ENCODE measurements around the gene RPL32.

The RPL32 gene

DNA sequence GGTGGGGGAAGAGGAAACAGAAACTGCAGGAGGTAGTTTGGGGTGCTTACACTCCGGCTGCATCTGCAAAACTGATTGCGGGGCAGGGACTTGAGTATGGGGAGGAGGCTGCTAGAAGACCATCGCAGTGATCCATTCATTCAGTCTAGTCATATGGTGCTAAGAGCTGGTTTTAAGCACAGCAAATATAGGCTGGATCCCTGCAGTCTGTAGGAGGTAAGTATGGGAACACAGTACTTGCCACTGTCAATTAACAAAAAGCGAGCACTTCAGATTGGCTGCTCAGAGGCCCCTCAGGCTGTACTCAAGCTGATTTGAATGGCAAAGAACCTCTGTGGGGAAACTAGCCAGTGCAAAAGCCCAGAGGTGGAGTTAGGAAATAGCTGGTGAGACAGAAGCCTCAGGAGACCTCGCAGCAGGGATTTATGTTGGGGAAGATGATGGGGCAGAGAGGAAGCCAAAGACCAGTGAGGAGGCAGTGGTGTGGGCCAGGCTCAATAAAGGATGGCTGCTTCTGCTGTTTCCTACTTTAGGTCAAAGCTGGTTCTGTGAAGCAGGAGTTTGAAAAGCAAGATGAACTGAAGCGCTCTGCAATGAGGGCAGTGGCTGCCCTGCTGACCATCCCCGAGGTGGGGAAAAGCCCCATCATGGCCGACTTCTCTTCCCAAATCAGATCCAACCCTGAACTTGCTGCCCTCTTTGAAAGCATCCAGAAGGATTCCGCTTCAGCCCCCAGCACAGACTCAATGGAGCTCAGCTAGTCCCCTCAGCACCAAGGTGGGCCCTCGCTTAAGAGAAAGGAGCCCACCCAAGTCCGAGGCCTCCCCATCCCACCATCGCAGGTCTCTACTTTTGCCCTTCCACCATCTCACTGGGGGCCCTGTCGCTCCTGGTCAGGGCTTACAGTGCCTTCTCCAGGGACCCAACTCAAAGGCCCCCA, 7.9 kb downstream of the RPL32 start:
- DNase-seq (ENCODE audit: low read depth in 2 of 2): no peak

DNA sequence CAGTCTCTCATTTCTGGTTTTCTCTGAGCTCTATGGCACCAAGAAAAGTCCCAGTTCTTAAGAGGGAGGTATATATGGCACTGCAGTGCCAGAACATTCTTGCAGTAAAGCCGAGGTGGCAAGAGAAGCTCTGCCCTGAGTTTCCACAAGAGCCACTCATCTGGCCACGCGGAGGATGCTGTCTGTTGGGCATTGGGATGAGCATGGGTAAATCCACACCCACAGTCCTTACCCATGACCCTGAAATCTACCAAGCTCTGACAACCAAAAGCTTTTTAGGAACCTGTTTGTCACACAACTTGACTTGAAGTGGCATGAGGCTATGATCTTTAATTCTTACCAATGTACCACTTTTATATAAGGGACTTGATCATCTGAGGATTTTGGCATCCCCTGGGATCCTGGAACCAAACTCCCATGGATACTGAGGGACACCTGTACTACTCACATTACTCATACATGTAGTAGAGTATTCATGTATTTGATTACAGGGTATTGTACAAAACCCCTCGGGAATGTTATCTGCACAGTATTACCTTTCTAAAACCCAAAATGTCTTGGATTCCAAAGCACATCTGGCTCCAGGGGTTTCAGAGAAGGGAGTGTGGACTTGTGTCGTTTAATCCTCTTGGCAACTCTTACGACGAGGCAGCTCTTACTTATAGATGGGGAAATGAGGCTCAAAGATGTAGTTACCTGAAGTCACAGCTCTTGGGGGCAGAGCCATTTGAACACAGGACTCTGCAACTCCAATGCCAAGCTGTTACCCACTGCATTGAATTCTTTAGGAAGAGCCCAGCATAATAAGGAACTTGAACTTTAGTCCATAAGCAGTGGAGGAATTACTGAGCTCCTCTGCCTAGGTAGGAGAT, 8.8 kb downstream of the RPL32 start:
- no peak for DNase-seq (ENCODE audit: low read depth in 2 of 2)

GRCh38 chr3:12831301-12831866, 10.0 kb downstream of the RPL32 start:
- DNase-seq (ENCODE audit: low read depth in 2 of 2): no peak

DNA sequence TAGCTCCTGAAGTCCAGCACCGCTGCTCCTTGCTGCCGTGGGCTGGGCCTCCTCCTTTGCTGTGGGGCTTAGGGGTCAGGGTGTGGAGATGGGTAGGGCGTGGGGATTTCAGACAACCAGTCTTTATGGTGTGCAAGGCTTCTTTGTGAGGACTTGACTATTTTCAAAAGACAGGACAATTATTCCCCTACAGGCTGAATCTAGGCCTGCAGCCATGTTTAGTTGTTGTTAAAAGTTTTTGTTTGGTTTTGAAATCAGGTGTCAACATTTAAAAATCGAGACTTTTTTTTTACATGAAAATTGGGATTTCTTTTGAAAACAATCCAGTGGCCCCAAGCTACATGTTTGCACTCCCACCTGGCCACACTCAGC, 10.6 kb downstream of the RPL32 start:
- DNase-seq (ENCODE audit: low read depth in 2 of 2): no peak

DNA sequence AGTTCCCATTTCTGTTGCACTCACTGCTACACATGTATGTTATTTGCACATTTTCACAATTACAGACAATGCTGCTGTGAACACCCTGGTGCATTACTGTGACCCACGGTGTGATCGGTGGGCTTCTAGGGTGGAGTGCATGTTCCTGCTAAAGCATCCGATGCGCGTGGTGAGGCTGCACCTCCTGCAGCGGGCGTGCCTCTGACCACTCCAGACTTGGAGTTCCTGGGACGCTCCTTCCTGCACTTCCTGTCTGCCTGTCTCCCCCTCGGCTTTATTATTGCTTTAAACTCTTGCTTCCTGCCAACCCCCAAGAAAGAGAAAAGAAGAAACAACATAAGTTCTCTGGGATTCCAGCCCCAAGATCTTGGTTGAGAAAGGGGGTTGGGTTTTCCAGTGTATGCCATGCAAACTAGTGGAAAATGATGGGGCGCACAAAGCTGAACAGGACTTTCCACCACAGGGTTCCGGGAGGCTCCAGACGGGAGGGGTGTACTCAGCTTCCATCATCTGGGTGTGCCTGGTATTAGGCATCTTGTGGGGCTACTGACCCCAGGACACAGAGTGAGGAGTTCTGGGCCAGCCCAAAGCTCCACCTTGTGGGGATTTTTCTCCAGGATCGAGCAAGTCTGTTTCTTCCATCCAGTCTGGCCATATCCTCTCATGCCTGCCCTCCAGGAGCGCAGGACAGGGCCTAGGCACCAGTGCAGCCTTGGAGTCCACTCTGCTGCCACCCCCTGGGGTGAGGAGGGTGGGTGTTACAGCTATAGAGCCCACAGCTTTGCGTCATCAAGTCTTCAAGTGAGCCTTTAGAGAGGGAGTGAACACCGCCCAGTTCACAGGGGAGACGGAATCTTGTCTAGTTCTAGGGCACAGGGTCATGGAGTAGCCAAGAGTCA, 11.2 kb downstream of the RPL32 start:
- no peak for DNase-seq (ENCODE audit: low read depth in 2 of 2)

- DNase-seq (ENCODE audit: low read depth in 2 of 2): no peak
These were observed 12.0 kb downstream of the RPL32 start for GRCh38 chr3:12829404-12829803.

GRCh38 chr3:12828751-12829150, 12.6 kb downstream of the RPL32 start:
- no peak for DNase-seq (ENCODE audit: low read depth in 2 of 2)

DNA sequence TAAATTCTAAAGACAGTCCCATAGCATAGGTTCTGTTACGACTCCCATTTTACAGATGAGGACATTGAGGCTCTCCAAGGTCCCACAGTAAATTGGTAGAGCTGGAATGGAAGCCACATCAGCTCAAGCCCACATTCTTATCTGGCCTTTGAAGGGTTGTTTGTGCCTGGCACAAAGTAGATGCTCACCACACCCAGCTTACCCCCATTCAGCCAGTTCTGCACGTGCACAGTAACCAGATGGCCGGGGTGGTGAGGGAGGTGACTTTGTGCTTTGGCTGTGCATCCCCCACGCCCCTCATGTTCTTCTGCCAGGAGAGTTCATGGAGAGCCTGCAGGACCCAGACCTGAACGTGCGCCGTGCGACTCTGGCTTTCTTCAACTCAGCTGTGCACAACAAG, 16.2 kb downstream of the RPL32 start:
- no peak for DNase-seq (ENCODE audit: low read depth in 2 of 2)

DNA sequence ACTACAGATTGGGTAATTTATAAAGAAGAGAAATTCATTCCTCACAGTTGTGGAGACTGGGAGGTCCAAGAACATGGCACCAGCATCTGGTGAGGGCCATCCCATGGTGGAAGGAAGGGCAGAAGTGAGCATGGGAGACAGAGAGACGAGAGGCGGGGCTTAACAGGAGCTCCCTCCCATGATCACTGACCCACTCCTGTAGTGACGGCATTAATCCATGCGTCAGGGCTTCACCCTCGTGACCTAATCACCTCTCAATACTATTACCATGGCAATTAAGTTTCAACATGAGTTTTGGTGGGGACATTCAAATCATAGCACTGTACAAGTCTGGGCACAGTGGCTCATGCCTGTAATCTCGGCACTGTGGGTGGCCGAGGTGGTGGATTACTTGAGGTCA, 17.1 kb downstream of the RPL32 start:
- DNase-seq (ENCODE audit: low read depth in 2 of 2): no peak

DNA sequence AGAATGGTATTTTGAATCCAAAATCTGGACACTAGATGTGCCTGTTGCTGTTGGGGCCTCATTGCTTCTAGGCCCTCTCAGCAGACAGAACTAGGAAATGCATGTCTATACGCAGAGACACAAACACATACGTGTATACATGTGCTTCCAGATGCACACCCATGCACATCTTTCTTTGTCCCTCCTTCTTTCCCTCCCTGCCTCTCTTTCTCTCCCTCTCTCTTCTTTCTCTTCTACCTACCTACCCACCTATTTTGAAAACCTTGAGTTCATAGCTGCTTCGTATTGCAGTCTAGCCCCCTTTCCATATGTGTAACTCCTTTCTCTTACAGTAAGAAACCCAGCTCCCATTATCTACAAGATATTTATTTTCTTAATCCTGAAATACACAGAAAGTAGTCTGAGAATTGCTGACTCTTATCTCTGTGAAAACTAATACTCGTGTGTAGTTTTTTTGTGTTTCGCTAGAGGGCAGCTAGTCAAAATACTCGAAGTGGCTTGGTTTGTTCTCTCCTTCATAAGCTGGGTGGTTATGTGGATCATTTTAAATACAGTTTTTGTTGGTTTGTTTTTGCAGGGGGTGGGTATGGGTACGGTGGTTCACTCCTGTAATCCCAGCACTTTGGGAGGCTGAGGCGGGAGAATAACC, 18.5 kb downstream of the RPL32 start:
- no peak for DNase-seq (ENCODE audit: low read depth in 2 of 2)

DNA sequence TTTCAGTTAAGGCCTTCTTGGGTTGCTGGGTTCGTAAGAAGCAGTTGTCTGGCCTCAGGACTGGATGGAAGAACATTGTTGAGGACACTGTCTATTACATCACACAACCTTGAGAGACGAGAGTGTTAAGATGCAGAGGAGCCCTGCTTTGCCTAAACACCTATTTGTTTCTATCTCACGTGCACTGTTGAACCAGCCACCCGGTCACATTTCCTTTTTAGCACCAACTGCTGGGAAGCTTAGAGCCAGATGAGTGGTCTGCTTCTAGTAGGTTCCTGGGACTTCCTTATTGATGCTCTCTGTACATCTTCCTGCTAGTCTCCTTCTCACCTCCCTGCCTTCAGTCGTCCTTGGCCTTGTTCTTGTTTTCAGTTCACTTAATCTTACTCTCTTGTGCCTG, 22.6 kb downstream of the RPL32 start:
- DNase-seq (ENCODE audit: low read depth in 2 of 2): no peak

DNA sequence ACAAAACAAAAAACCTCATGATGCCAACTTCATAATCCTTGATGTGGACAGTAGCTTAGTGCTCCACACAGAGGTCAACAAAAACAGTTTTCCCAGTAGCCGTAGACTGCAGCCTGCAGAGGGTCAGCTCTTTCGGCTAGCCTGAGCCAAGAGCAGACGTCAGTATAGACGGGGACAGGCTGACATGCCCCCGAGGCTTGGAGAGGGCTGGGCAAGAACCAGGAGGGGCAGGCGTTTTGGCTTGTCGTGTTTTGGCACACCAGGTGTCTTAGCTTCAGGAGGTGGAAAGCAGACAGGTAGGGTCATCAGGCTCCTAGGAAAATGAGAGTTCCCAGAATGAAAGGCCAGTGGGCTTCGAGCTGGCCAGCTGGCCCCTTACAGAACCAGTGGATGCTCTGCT, 23.1 kb downstream of the RPL32 start:
- no peak for DNase-seq (ENCODE audit: low read depth in 2 of 2)

DNA sequence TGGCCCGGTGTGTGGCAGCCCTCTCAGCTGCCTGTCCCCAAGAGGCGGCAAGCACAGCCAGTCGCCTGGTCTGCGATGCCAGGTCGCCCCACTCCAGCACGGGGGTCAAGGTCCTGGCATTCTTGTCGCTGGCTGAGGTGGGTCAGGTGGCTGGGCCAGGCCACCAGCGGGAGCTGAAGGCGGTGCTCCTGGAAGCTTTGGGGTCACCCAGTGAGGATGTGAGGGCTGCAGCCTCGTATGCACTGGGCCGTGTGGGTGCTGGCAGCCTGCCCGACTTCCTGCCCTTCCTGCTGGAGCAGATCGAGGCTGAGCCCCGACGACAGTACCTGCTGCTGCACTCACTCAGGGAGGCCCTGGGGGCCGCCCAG, 24.0 kb downstream of the RPL32 start:
- DNase-seq (ENCODE audit: low read depth in 2 of 2): no peak

- no peak for DNase-seq (ENCODE audit: low read depth in 2 of 2)
These were observed 24.6 kb downstream of the RPL32 start for GRCh38 chr3:12816521-12817342.

- DNase-seq (ENCODE audit: low read depth in 2 of 2): no peak
These were observed 25.6 kb downstream of the RPL32 start for GRCh38 chr3:12815719-12816118.

GRCh38 chr3:12815078-12815477, 26.3 kb downstream of the RPL32 start:
- DNase-seq (ENCODE audit: low read depth in 2 of 2): no peak

GRCh38 chr3:12813967-12814366, 27.4 kb downstream of the RPL32 start:
- DNase-seq (ENCODE audit: low read depth in 2 of 2): no peak

GRCh38 chr3:12812812-12813211, 28.6 kb downstream of the RPL32 start:
- no peak for DNase-seq (ENCODE audit: low read depth in 2 of 2)

DNA sequence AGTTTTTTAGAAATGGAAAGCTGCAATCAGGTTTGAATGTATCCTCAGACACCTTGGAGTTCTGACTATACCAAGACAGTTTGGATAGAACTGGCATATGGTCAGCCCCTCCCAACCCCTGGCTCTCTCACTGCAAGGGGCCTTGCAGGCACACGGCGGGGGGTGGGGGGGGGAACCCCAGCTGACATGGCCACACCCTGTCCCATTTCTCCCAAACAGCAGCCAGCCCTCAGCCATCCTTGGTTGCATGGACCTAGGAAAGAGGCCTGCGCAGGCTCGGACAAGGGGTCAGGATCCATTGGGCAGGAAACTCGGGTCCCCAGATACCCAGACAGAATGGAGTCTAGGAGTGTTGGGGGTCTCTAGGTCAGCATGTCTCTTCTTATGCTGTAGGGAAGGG, 30.4 kb downstream of the RPL32 start:
- DNase-seq (ENCODE audit: low read depth in 2 of 2): no peak
